ENCODE data around the gene ADPRH.

ADPRH gene

GRCh38 chr3:119534296-119534695, 45.0 kb upstream of the ADPRH start:
- H3K27ac ChIP-seq (ENCODE audit: low read depth, low read length): no peak overlapping the region
- H4K91ac ChIP-seq (ENCODE audit: low read depth, low read length): no peak overlapping the region
- H2AK5ac ChIP-seq (ENCODE audit: low read length): no peak overlapping the region
- no peak overlapping the region for H3K18ac ChIP-seq (ENCODE audit: low read length)
- no peaks in the 10 kb centered on the region for H3K79me2 ChIP-seq (ENCODE audit: control insufficient read depth, insufficient read depth, low read length, poor library complexity)
- no peak for DNase-seq
- H4K12ac ChIP-seq (ENCODE audit: low read depth, low read length): no peak overlapping the region
- no peak overlapping the region for H2BK120ac ChIP-seq (ENCODE audit: insufficient read depth, low read length, poor library complexity)
- no peaks in the 10 kb centered on the region for H3K9me3 ChIP-seq (ENCODE audit: insufficient read depth, low read depth, low read length)
- H3K14ac ChIP-seq (ENCODE audit: low read length): no peak overlapping the region
- H3K79me1 ChIP-seq (ENCODE audit: low read length): no peaks in the 10 kb centered on the region
- H3K4ac ChIP-seq (ENCODE audit: low read depth, low read length): no peak overlapping the region
- no peaks in the 10 kb centered on the region for H3K4me1 ChIP-seq (ENCODE audit: control insufficient read depth in 1 of 2, insufficient read depth in 2 of 2, low read length in 2 of 2)
- H4K8ac ChIP-seq (ENCODE audit: low read depth, low read length): no peak overlapping the region
- no peak overlapping the region for H2BK12ac ChIP-seq (ENCODE audit: low read length)
- H2AFZ ChIP-seq (ENCODE audit: insufficient read depth, low read length, poor library complexity): no peak overlapping the region
- no peak overlapping the region for H2BK5ac ChIP-seq (ENCODE audit: low read depth, low read length, poor library complexity)
- H3K4me3 ChIP-seq (ENCODE audit: low read depth, low read length): no peak overlapping the region
- no peaks in the 10 kb centered on the region for H3K27me3 ChIP-seq (ENCODE audit: insufficient read depth, low read length)
- no peak overlapping the region for H3K23ac ChIP-seq (ENCODE audit: low read length)
- WGBS (ENCODE audit: extremely low coverage, insufficient coverage, insufficient read length): no CpG with 5 or more reads among the region's 1 CpG
- H3K9ac ChIP-seq (ENCODE audit: low read length): no peak overlapping the region
- no peaks in the 10 kb centered on the region for H3K36me3 ChIP-seq (ENCODE audit: control insufficient read depth in 1 of 2, insufficient read depth in 2 of 2, low read length in 2 of 2)
- H3K4me2 ChIP-seq (ENCODE audit: low read length): no peak overlapping the region

DNA sequence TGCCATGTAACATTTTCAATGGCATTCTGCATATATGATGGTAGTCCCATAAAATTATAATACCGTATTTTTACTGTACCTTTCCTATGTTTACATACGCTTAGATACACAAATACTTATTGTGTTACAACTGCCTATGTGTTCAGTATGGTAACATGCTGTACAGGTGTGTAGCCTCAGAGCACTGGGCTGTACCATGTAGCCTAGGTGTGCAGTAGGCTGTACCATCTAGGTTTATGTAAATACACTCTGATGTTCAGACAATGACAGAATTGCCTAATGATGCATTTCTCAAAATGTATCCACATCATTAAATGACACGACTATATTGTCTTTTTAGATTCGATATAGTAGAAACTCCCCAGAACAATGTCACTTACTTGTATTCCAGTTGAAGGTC, 42.5 kb upstream of the ADPRH start:
- H3K9ac ChIP-seq (ENCODE audit: low read length): no peak overlapping the region
- no peak overlapping the region for H3K23ac ChIP-seq (ENCODE audit: low read length)

DNA sequence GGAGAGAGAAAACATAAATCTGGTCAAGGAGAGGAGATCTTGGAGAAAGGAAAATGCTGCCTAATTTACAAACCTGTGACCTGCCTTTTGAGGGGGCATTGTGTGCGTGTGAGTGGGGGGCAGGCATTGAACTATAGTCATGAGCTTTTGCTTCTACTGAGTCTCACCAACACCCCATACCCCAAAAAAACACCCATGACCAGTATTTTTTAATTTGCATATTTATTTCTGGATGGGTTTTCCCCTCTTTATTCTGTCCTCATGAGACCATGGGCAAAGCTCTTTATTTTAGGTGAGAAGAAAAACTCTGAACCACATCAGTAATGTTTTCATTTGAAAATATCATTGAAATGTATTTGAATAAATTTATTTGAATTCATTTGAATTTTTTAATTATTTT, 40.5 kb upstream of the ADPRH start:
- no peak overlapping the region for H4K12ac ChIP-seq (ENCODE audit: low read depth, low read length)

More for the DNA sequence above, 42.5 kb upstream of the ADPRH start:
- Histone ChIP-seq H3K27ac (ENCODE audit: low read depth, low read length) (no peak overlapping the region), H3K79me1 (ENCODE audit: low read length) (no peaks in the 10 kb centered on the region), H2BK12ac (ENCODE audit: low read length) (no peak overlapping the region), H3K4me3 (ENCODE audit: low read depth, low read length) (no peak overlapping the region), H2BK5ac (ENCODE audit: low read depth, low read length, poor library complexity) (no peak overlapping the region), H3K9me3 (ENCODE audit: insufficient read depth, low read depth, low read length) (no peaks in the 10 kb centered on the region), H3K4me1 (ENCODE audit: control insufficient read depth in 1 of 2, insufficient read depth in 2 of 2, low read length in 2 of 2) (no peaks in the 10 kb centered on the region), H3K36me3 (ENCODE audit: control insufficient read depth in 1 of 2, insufficient read depth in 2 of 2, low read length in 2 of 2) (no peaks in the 10 kb centered on the region), H3K4ac (ENCODE audit: low read depth, low read length) (no peak overlapping the region), H3K79me2 (ENCODE audit: control insufficient read depth, insufficient read depth, low read length, poor library complexity) (no peaks in the 10 kb centered on the region), H3K4me2 (ENCODE audit: low read length) (no peak overlapping the region), H4K12ac (ENCODE audit: low read depth, low read length) (no peak overlapping the region), H3K27me3 (ENCODE audit: insufficient read depth, low read length) (no peaks in the 10 kb centered on the region), H2BK120ac (ENCODE audit: insufficient read depth, low read length, poor library complexity) (no peak overlapping the region), H3K14ac (ENCODE audit: low read length) (no peak overlapping the region), H2AFZ (ENCODE audit: insufficient read depth, low read length, poor library complexity) (no peak overlapping the region), H4K8ac (ENCODE audit: low read depth, low read length) (no peak overlapping the region), H4K91ac (ENCODE audit: low read depth, low read length) (no peak overlapping the region), H2AK5ac (ENCODE audit: low read length) (no peak overlapping the region), H3K18ac (ENCODE audit: low read length) (no peak overlapping the region)
- no CpG with 5 or more reads among the region's 4 CpGs for WGBS (ENCODE audit: extremely low coverage, insufficient coverage, insufficient read length)
- DNase-seq: no peak

DNA sequence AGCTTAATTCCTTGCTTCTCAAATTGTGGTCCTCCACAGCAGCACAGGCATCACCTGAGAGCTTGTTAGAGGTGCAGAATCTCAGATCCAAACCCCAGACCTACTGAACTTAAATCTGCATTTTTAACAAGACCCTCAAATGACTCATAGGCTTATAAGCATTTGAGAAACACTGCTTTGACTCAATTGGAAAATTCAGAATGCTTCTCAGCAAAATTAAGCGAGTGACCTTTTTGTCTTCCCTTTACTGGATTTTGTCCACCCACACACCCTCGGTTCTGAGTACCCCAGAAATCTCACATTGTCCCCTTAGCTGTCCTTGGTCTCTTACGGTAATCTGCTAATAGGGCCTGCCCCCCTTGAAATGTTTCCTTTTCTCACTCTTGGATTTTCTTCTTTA, 37.7 kb upstream of the ADPRH start:
- Histone ChIP-seq H2BK12ac (ENCODE audit: low read length) (no peak overlapping the region), H3K4me3 (ENCODE audit: low read depth, low read length) (no peak overlapping the region), H3K27ac (ENCODE audit: low read depth, low read length) (no peak overlapping the region), H3K23ac (ENCODE audit: low read length) (no peak overlapping the region), H3K9me3 (ENCODE audit: insufficient read depth, low read depth, low read length) (no peaks in the 10 kb centered on the region), H4K12ac (ENCODE audit: low read depth, low read length) (no peak overlapping the region), H3K9ac (ENCODE audit: low read length) (no peak overlapping the region), H2AFZ (ENCODE audit: insufficient read depth, low read length, poor library complexity) (no peak overlapping the region), H3K4me1 (ENCODE audit: control insufficient read depth in 1 of 2, insufficient read depth in 2 of 2, low read length in 2 of 2) (no peaks in the 10 kb centered on the region), H3K27me3 (ENCODE audit: insufficient read depth, low read length) (no peaks in the 10 kb centered on the region), H3K14ac (ENCODE audit: low read length) (no peak overlapping the region), H3K4ac (ENCODE audit: low read depth, low read length) (no peak overlapping the region), H3K36me3 (ENCODE audit: control insufficient read depth in 1 of 2, insufficient read depth in 2 of 2, low read length in 2 of 2) (no peaks in the 10 kb centered on the region), H3K79me1 (ENCODE audit: low read length) (no peaks in the 10 kb centered on the region), H3K79me2 (ENCODE audit: control insufficient read depth, insufficient read depth, low read length, poor library complexity) (no peaks in the 10 kb centered on the region), H2AK5ac (ENCODE audit: low read length) (no peak overlapping the region), H4K91ac (ENCODE audit: low read depth, low read length) (no peak overlapping the region), H2BK5ac (ENCODE audit: low read depth, low read length, poor library complexity) (no peak overlapping the region), H3K18ac (ENCODE audit: low read length) (no peak overlapping the region), H4K8ac (ENCODE audit: low read depth, low read length) (no peak overlapping the region), H2BK120ac (ENCODE audit: insufficient read depth, low read length, poor library complexity) (no peak overlapping the region), H3K4me2 (ENCODE audit: low read length) (no peak overlapping the region)
- WGBS (ENCODE audit: extremely low coverage, insufficient coverage, insufficient read length): no CpG with 5 or more reads among the region's 3 CpGs
- DNase-seq: no peak

More for the DNA sequence above, 40.5 kb upstream of the ADPRH start:
- H3K4me3 ChIP-seq (ENCODE audit: low read depth, low read length): no peak overlapping the region
- H3K27me3 ChIP-seq (ENCODE audit: insufficient read depth, low read length): no peaks in the 10 kb centered on the region
- no peaks in the 10 kb centered on the region for H3K4me1 ChIP-seq (ENCODE audit: control insufficient read depth in 1 of 2, insufficient read depth in 2 of 2, low read length in 2 of 2)
- no peak overlapping the region for H3K4me2 ChIP-seq (ENCODE audit: low read length)
- H3K79me2 ChIP-seq (ENCODE audit: control insufficient read depth, insufficient read depth, low read length, poor library complexity): no peaks in the 10 kb centered on the region
- no peak overlapping the region for H3K18ac ChIP-seq (ENCODE audit: low read length)
- H3K9me3 ChIP-seq (ENCODE audit: insufficient read depth, low read depth, low read length): no peaks in the 10 kb centered on the region
- H3K36me3 ChIP-seq (ENCODE audit: control insufficient read depth in 1 of 2, insufficient read depth in 2 of 2, low read length in 2 of 2): no peaks in the 10 kb centered on the region
- H2AK5ac ChIP-seq (ENCODE audit: low read length): no peak overlapping the region
- no CpG with 5 or more reads among the region's 1 CpG for WGBS (ENCODE audit: extremely low coverage, insufficient coverage, insufficient read length)
- H3K4ac ChIP-seq (ENCODE audit: low read depth, low read length): no peak overlapping the region
- no peak overlapping the region for H4K8ac ChIP-seq (ENCODE audit: low read depth, low read length)
- no peak overlapping the region for H3K9ac ChIP-seq (ENCODE audit: low read length)
- no peaks in the 10 kb centered on the region for H3K79me1 ChIP-seq (ENCODE audit: low read length)
- no peak overlapping the region for H2BK120ac ChIP-seq (ENCODE audit: insufficient read depth, low read length, poor library complexity)
- no peak for DNase-seq
- H3K14ac ChIP-seq (ENCODE audit: low read length): no peak overlapping the region
- no peak overlapping the region for H2AFZ ChIP-seq (ENCODE audit: insufficient read depth, low read length, poor library complexity)
- H3K27ac ChIP-seq (ENCODE audit: low read depth, low read length): no peak overlapping the region
- no peak overlapping the region for H2BK12ac ChIP-seq (ENCODE audit: low read length)
- H4K91ac ChIP-seq (ENCODE audit: low read depth, low read length): no peak overlapping the region
- H3K23ac ChIP-seq (ENCODE audit: low read length): no peak overlapping the region
- H2BK5ac ChIP-seq (ENCODE audit: low read depth, low read length, poor library complexity): no peak overlapping the region
